BLaER1 treated with 17β-estradiol and CSF1 and Interleukin-3, amounts not matched to agents 10 nM and 100 nM (cell line): ENCODE results near the gene CEP170B.

Source experiments
- H3K27ac ChIP-seq, 11 experiments: shearing (Covaris generic); formaldehyde crosslinking; 2 replicates each; pipeline ENCODE4 v1.8.1; 2022
- H3K27me3 ChIP-seq, 11 experiments: shearing (Covaris generic); formaldehyde crosslinking; 2 replicates each; pipeline ENCODE4 v1.8.1; 2022
- H3K36me3 ChIP-seq, 11 experiments: shearing (Covaris generic); formaldehyde crosslinking; 2 replicates each; pipeline ENCODE4 v1.8.1; 2022
- H3K4me1 ChIP-seq, 10 experiments: shearing (Covaris generic); formaldehyde crosslinking; 2 replicates each; pipeline ENCODE4 v1.8.1; 2022
- H3K4me2 ChIP-seq, 11 experiments: shearing (Covaris generic); formaldehyde crosslinking; 2 replicates each; pipeline ENCODE4 v1.8.1; 2022
- H3K4me3 ChIP-seq, 10 experiments: shearing (Covaris generic); formaldehyde crosslinking; 2 replicates each; pipeline ENCODE4 v1.8.1; 2022
- H3K9ac ChIP-seq, 11 experiments: shearing (Covaris generic); formaldehyde crosslinking; 2 replicates each; pipeline ENCODE4 v1.8.1; 2022
- H3K9me3 ChIP-seq, 11 experiments: shearing (Covaris generic); formaldehyde crosslinking; replicated peaks in 1 of 11; 2 replicates each; pipeline ENCODE4 v1.8.1; 2022
- H4K20me1 ChIP-seq, 11 experiments: shearing (Covaris generic); formaldehyde crosslinking; 2 replicates each; pipeline ENCODE4 v1.8.1; 2022
- Cebpa-rat ChIP-seq, 11 experiments: shearing (Covaris generic); IDR thresholded peaks; 2 replicates each; pipeline ENCODE4 v1.8.1; 2022

Gene CEP170B

DNA sequence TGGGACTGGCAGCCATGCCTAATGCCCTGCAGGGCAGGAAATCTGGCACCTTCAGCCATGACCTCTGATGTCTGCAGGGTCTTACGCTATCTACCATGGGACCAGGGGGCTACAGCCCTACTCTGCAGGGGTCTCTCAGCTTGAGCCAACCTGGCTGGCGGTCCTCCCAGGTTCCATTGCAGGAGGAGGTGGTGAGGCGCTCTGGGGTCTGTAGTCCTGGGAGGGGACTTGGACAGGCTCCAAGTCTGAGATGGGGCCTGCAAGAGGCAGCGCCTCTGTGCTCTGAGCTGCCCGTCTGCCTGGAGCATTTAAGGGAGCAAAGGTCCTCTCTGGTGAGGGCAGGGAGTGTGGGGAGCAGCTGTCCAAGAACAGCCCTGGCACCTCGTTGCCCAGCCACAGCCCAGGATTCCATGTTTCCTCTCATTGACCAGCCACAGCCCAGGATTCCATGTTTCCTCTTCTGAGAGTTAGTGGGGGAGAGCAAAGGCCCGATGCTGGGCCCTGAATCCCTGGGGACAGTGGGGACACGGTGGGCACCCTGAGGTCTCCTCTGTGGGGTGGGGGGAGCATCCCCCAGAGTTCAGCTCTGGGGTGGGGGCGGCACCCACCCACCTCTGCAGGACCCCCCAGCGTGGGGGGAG, 60.3 kb downstream of the CEP170B start:
- H3K4me2 ChIP-seq: peak overlapping the region; percentile 89 to 100 (median 98)
- TF ChIP-seq Cebpa-rat (IDR thresholded peaks at IDR 0.05): no peak

DNA sequence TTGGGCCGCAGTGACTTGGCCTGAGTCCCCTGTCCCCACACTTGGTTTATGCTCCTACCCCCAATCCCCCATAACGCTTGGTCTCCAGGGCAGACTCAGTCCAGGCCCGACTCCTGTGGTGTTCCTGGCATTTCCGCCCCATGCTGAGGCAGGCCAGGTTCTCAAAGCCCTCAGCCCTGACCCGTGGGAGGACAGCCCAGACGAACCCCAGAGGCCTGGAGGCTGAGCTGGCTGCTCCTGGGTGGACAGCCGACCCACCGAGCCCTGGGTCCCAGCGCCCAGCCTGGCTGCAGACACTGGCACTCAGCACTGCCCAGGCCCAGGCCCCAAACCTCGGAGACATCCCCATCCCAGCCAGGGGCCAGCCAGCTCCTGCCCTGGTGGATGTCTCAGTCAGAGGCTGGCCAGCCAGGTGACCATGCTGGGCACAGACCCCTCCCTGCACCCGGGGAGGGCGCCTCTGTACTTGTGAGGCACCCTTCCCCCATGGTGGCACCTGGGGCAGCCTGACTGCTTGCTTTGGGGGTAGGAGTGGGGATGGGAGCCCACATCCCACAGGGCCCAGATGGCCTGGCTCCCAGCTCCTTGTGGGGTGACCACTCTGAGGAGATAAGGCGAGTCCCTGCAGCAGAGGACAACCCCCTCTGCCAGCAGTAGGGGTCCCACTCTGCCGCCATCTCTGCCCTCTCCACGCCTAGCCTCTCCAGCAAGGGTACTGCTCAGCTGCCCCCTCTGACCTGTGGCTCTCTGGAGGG, 61.0 kb downstream of the CEP170B start:
- peaks cover 55 to 73% (median 68%) of the 10 kb centered on the region in 10 experiments for H3K4me1 ChIP-seq
- peak overlapping the region in 8 of 10 experiments; percentile 36 to 66 (median 52); a peak in 15 of 20 replicates for H3K4me3 ChIP-seq
- H3K27ac ChIP-seq: peak overlapping the region; percentile 2 to 91 (median 81); a peak in 20 of 22 replicates
- TF ChIP-seq Cebpa-rat (IDR thresholded peaks at IDR 0.05): no peak
- H3K36me3 ChIP-seq: peaks cover 0 to 13% (median 0%) of the 10 kb centered on the region in 11 experiments; a peak in 5 of 22 replicates
- H3K27me3 ChIP-seq: 0 out of 22 replicates have a peak, but pooled peaks cover 0 to under 1% (median 0%) of the 10 kb centered on the region in 11 experiments
- peaks cover 3 to 8% (median 7%) of the 10 kb centered on the region in 11 experiments; a peak in 15 of 22 replicates for H3K9me3 ChIP-seq
- peak overlapping the region; percentile 13 to 84 (median 71); a peak in 17 of 22 replicates for H3K9ac ChIP-seq
- peaks cover 0 to 46% (median 0%) of the 10 kb centered on the region in 11 experiments; a peak in 5 of 22 replicates for H4K20me1 ChIP-seq
- peak overlapping the region; percentile 89 to 100 (median 98) for H3K4me2 ChIP-seq

More for the DNA sequence above, 60.3 kb downstream of the CEP170B start:
- Histone ChIP-seq H3K4me1 (peaks cover 58 to 70% (median 66%) of the 10 kb centered on the region in 10 experiments), H3K27me3 (no peaks in the 10 kb centered on the region), H3K9me3 (peaks cover 3 to 8% (median 7%) of the 10 kb centered on the region in 11 experiments; a peak in 15 of 22 replicates), H3K9ac (peak overlapping the region; percentile 13 to 84 (median 71); a peak in 17 of 22 replicates), H3K4me3 (peak overlapping the region in 8 of 10 experiments; percentile 17 to 66 (median 52); a peak in 15 of 20 replicates), H4K20me1 (peaks cover 0 to 46% (median 0%) of the 10 kb centered on the region in 11 experiments; a peak in 5 of 22 replicates), H3K27ac (peak overlapping the region in 10 of 11 experiments; percentile 2 to 91 (median 82); a peak in 18 of 22 replicates), H3K36me3 (peaks cover 0 to 13% (median 0%) of the 10 kb centered on the region in 11 experiments; a peak in 5 of 22 replicates)

DNA sequence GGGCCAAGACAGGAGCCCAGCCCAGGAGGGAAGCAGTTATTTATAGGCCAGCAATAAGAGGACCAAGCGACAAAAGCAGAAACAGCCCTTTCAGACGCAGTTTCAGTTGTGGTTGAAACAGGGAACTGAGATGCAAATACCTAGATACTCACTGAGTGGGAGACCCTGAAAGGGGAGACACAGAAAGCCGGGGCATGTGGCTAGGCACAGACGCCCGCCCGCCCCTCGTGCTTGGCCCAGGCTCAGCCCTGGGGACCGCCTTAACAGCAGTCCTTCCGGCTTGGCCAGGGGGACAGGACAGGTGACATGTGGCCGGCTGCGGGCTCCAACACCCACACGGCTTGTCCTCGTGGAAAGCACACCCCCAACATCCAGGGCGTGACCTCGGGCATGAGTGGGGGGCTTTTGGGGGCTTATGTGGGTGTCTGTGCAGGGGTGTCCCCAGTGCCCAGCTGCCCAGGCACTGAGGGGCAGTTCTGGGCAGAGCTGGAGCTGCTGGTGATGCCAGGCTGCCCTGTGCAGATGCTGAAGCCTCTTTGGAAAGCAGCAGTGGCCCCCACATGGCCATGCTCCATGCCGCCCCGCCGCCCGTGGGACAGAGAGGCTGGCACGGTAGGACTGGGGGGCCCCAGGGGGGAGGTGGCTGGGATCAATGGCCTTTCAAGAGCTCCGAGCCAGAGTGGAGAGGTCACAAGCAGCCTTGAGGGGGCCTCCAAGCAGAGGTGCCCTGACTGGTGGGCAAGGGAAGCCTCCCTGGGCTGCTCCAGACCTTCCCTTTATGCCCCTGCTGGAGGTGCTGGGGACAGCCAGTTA, 61.8 kb downstream of the CEP170B start:
- H4K20me1 ChIP-seq: peaks cover 0 to 48% (median 0%) of the 10 kb centered on the region in 11 experiments; a peak in 5 of 22 replicates
- peaks cover 55 to 81% (median 76%) of the 10 kb centered on the region in 10 experiments for H3K4me1 ChIP-seq
- H3K27me3 ChIP-seq: peaks cover 0 to 6% (median 0%) of the 10 kb centered on the region in 11 experiments; a peak in 1 of 22 replicates
- H3K9ac ChIP-seq: peak overlapping the region in 9 of 11 experiments; percentile 56 to 84 (median 74); a peak in 18 of 22 replicates
- peaks cover 3 to 8% (median 7%) of the 10 kb centered on the region in 11 experiments; a peak in 15 of 22 replicates for H3K9me3 ChIP-seq
- no peak for TF ChIP-seq Cebpa-rat (IDR thresholded peaks at IDR 0.05)
- H3K27ac ChIP-seq: peak overlapping the region in 10 of 11 experiments; percentile 6 to 91 (median 82); a peak in 19 of 22 replicates
- H3K36me3 ChIP-seq: peaks cover 0 to 13% (median 0%) of the 10 kb centered on the region in 11 experiments; a peak in 5 of 22 replicates
- peak overlapping the region in 7 of 10 experiments; percentile 42 to 66 (median 54); a peak in 14 of 20 replicates for H3K4me3 ChIP-seq
- peak overlapping the region; percentile 89 to 100 (median 98) for H3K4me2 ChIP-seq

DNA sequence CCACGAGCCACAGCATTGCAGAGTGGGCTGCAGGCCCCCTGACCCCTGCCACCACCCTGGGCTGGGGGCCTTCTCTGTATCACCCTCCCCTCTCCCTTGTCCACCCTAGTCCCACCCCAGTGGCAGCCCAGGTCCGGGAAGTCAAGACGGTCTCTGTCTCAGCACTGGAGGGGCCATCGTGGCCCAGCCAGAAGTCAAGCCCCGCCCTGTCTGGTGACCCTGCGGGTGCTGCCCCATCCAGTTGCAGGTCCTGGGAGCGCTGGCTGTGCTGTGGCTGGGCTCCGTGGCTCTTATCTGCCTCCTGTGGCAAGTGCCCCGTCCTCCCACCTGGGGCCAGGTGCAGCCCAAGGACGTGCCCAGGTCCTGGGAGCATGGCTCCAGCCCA, 62.4 kb downstream of the CEP170B start:
- peaks cover 0 to 48% (median 0%) of the 10 kb centered on the region in 11 experiments; a peak in 5 of 22 replicates for H4K20me1 ChIP-seq
- H3K27ac ChIP-seq: peak overlapping the region in 7 of 11 experiments; percentile 75 to 91 (median 83); a peak in 15 of 22 replicates
- H3K9ac ChIP-seq: peak overlapping the region in 8 of 11 experiments; percentile 61 to 84 (median 75); a peak in 14 of 22 replicates
- TF ChIP-seq Cebpa-rat (IDR thresholded peaks at IDR 0.05): no peak
- H3K27me3 ChIP-seq: peaks cover 0 to 7% (median 0%) of the 10 kb centered on the region in 11 experiments; a peak in 3 of 22 replicates
- H3K36me3 ChIP-seq: peaks cover 0 to 13% (median 0%) of the 10 kb centered on the region in 11 experiments; a peak in 5 of 22 replicates
- peak overlapping the region in 5 of 10 experiments; percentile 31 to 66 (median 42); a peak in 7 of 20 replicates for H3K4me3 ChIP-seq
- peaks cover 55 to 86% (median 81%) of the 10 kb centered on the region in 10 experiments for H3K4me1 ChIP-seq
- H3K9me3 ChIP-seq: peaks cover 3 to 8% (median 7%) of the 10 kb centered on the region in 11 experiments; a peak in 15 of 22 replicates
- peak overlapping the region; percentile 89 to 100 (median 98) for H3K4me2 ChIP-seq

GRCh38 chr14:104927901-104928300, 62.8 kb downstream of the CEP170B start:
- peaks cover 3 to 8% (median 7%) of the 10 kb centered on the region in 11 experiments; a peak in 15 of 22 replicates for H3K9me3 ChIP-seq
- H3K9ac ChIP-seq: peak overlapping the region in 8 of 11 experiments; percentile 61 to 84 (median 75); a peak in 13 of 22 replicates
- peak overlapping the region; percentile 89 to 100 (median 98); a peak in 21 of 22 replicates for H3K4me2 ChIP-seq
- H3K36me3 ChIP-seq: peaks cover 0 to 13% (median 0%) of the 10 kb centered on the region in 11 experiments; a peak in 5 of 22 replicates
- H3K27me3 ChIP-seq: peaks cover 0 to 12% (median 0%) of the 10 kb centered on the region in 11 experiments; a peak in 3 of 22 replicates
- peaks cover 0 to 48% (median 0%) of the 10 kb centered on the region in 11 experiments; a peak in 5 of 22 replicates for H4K20me1 ChIP-seq
- peak overlapping the region in 7 of 11 experiments; percentile 75 to 91 (median 83); a peak in 12 of 22 replicates for H3K27ac ChIP-seq
- H3K4me1 ChIP-seq: peaks cover 50 to 86% (median 81%) of the 10 kb centered on the region in 10 experiments
- no peak for TF ChIP-seq Cebpa-rat (IDR thresholded peaks at IDR 0.05)
- H3K4me3 ChIP-seq: peak overlapping the region in 2 of 10 experiments; percentile 57 to 66; a peak in 4 of 20 replicates

DNA sequence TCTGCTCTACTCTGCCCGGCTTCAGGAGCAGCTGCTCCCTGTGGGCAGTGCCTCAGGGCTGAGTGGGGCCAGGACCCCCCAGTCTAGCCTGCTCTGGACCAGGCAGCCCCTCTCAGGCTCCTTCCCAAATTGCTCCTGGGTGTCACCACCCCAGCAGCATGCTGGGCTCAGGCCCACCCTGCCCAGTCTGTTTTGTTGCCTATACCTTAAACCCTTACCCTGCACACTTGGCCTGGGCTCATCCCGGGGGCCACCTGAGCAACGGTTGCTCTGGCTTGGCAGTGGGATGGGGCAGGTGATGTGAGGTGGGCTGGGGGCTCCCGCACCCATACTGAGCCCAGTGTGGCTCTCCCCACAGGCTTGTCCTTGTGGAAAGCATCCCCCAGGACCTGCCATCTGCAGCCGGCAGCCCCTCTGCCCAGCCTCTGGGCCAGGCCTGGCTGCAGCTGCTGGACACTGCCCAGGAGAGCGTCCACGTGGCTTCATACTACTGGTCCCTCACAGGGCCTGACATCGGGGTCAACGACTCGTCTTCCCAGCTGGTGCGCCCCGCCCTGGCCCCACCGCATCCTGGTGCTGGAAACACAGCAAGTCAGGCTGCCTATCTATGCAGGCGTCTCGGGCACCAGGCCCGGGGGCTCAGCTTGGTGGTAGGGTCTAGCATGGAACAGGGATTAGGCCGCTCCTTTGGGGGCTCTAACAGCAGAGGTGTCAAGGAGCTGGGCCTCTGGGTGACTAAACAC, 63.5 kb downstream of the CEP170B start:
- H3K36me3 ChIP-seq: peaks cover 0 to 13% (median 0%) of the 10 kb centered on the region in 11 experiments; a peak in 5 of 22 replicates
- H3K27me3 ChIP-seq: peaks cover 0 to 13% (median 0%) of the 10 kb centered on the region in 11 experiments; a peak in 3 of 22 replicates
- no peak for TF ChIP-seq Cebpa-rat (IDR thresholded peaks at IDR 0.05)
- peaks cover 0 to 48% (median 0%) of the 10 kb centered on the region in 11 experiments; a peak in 5 of 22 replicates for H4K20me1 ChIP-seq
- H3K4me1 ChIP-seq: peaks cover 44 to 82% (median 76%) of the 10 kb centered on the region in 10 experiments
- H3K9ac ChIP-seq: peak overlapping the region in 5 of 11 experiments; percentile 25 to 84 (median 78); a peak in 7 of 22 replicates
- peaks cover 3 to 8% (median 7%) of the 10 kb centered on the region in 11 experiments; a peak in 15 of 22 replicates for H3K9me3 ChIP-seq
- peak overlapping the region in 2 of 11 experiments; percentile 84 to 87; a peak in 1 of 22 replicates for H3K27ac ChIP-seq
- H3K4me3 ChIP-seq: no peak overlapping the region
- H3K4me2 ChIP-seq: peak overlapping the region in 9 of 11 experiments; percentile 97 to 100 (median 99); a peak in 14 of 22 replicates
